HL-60 (cell line): ENCODE measurements around the gene ZMYND12.

Experiments used
- DNase-seq, 2 experiments: peaks; one replicate each; pipeline ENCODE4 v3.0.0-alpha.2; 2010 to 2020; ENCODE audit warnings: low read depth in 1 of 2, low spot score in 1 of 2
- H3K27ac ChIP-seq: fragments of 250-450 bp; sonication (Bioruptor Pico); replicated peaks from 2 replicates; pipeline ENCODE4 v1.5.1; 2020; ENCODE audit warnings: mild to moderate bottlenecking, moderate library complexity
- H3K27me3 ChIP-seq: fragments of 250-450 bp; sonication (Bioruptor Pico); 2 replicates; pipeline ENCODE4 v1.5.1; 2021; ENCODE audit warnings: mild to moderate bottlenecking, moderate library complexity; ENCODE audit not compliant: insufficient read depth, poor library complexity, severe bottlenecking
- H3K4me3 ChIP-seq: replicated peaks from 2 replicates; pipeline ENCODE4 v1.5.1; 2011; ENCODE audit warnings: mild to moderate bottlenecking, control low read depth, low read length; ENCODE audit not compliant: insufficient read depth
- CTCF ChIP-seq: IDR thresholded peaks from one replicate; pipeline ENCODE4 v1.5.1; 2011; ENCODE audit warnings: low read length, control low read depth, inconsistent platforms; ENCODE audit not compliant: insufficient read depth
- GABPA ChIP-seq: IDR thresholded peaks from 2 replicates; pipeline ENCODE4 v1.6.1; 2012; ENCODE audit warnings: low read depth
- POLR2AphosphoS5 ChIP-seq: IDR thresholded peaks from 2 replicates; pipeline ENCODE4 v1.6.1; 2012; ENCODE audit warnings: low read depth
- SPI1 ChIP-seq: IDR thresholded peaks from 2 replicates; pipeline ENCODE4 v1.6.1; 2012; ENCODE audit warnings: low read depth, mild to moderate bottlenecking, borderline replicate concordance
- TF ChIP-seq, protein P1 (sequence below): IDR thresholded peaks from 2 replicates; pipeline ENCODE4 v1.6.1; 2012; ENCODE audit warnings: low read depth; ENCODE audit not compliant: insufficient replicate concordance

The ZMYND12 gene

GRCh38 chr1:42432714-42433113 lies 23.1 kb downstream of the ZMYND12 start:
- no peak for DNase-seq
- TF ChIP-seq SPI1 = no peak
- no peak for TF ChIP-seq GABPA
- TF ChIP-seq POLR2AphosphoS5 = no peak
- no peak for TF ChIP-seq CTCF
- TF ChIP-seq, protein P1, sequence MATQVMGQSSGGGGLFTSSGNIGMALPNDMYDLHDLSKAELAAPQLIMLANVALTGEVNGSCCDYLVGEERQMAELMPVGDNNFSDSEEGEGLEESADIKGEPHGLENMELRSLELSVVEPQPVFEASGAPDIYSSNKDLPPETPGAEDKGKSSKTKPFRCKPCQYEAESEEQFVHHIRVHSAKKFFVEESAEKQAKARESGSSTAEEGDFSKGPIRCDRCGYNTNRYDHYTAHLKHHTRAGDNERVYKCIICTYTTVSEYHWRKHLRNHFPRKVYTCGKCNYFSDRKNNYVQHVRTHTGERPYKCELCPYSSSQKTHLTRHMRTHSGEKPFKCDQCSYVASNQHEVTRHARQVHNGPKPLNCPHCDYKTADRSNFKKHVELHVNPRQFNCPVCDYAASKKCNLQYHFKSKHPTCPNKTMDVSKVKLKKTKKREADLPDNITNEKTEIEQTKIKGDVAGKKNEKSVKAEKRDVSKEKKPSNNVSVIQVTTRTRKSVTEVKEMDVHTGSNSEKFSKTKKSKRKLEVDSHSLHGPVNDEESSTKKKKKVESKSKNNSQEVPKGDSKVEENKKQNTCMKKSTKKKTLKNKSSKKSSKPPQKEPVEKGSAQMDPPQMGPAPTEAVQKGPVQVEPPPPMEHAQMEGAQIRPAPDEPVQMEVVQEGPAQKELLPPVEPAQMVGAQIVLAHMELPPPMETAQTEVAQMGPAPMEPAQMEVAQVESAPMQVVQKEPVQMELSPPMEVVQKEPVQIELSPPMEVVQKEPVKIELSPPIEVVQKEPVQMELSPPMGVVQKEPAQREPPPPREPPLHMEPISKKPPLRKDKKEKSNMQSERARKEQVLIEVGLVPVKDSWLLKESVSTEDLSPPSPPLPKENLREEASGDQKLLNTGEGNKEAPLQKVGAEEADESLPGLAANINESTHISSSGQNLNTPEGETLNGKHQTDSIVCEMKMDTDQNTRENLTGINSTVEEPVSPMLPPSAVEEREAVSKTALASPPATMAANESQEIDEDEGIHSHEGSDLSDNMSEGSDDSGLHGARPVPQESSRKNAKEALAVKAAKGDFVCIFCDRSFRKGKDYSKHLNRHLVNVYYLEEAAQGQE = no peak
- H3K4me3 ChIP-seq = no peak overlapping the region
- H3K27me3 ChIP-seq = no peaks in the 10 kb centered on the region
- H3K27ac ChIP-seq = no peak overlapping the region

DNA sequence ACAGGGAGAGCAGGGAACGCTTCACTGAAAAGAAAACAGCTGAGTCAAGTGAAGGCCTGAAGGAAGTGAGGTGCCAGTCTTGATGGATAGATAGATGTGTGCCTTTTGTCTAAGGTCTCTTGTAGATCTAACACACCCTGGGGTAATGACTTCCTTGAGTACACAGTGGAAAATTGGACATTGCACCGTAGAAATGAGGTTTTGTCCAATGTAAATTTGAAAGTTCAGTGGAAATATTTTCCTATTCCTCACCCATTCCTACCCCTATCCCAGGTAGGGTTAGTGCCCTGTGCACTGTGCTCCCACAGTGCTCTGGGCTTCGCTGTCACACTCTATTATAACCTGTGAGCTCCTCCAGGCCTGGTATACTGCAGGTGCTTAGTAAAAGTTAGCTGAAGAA lies 24.3 kb downstream of the ZMYND12 start:
- H3K27ac ChIP-seq = no peak overlapping the region
- no peak overlapping the region for H3K4me3 ChIP-seq
- TF ChIP-seq CTCF (no peak), GABPA (no peak), SPI1 (no peak), POLR2AphosphoS5 (no peak)
- TF ChIP-seq, protein P1 = no peak
- DNase-seq = no peak
- H3K27me3 ChIP-seq = no peaks in the 10 kb centered on the region

GRCh38 chr1:42430286-42431135 lies 25.3 kb downstream of the ZMYND12 start:
- no peaks in the 10 kb centered on the region for H3K27me3 ChIP-seq
- H3K4me3 ChIP-seq = no peak overlapping the region
- H3K27ac ChIP-seq = no peak overlapping the region
- no peak for TF ChIP-seq CTCF
- TF ChIP-seq GABPA = no peak
- no peak for TF ChIP-seq POLR2AphosphoS5
- TF ChIP-seq, protein P1 = no peak
- TF ChIP-seq SPI1 = no peak
- DNase-seq = no peak
